Mesenchymal stem cell (in vitro differentiated cells and primary cell): ENCODE data around the gene KIF23. TPM values are rescaled to one million over a fixed set of nuclear protein-coding genes. Genes with fewer than 3 reads are reported as not detected.

Source experiments
- DNase-seq: peaks from one replicate; pipeline ENCODE4 v3.0.0-alpha.2; 2013
- H2AFZ ChIP-seq: one replicate; pipeline ENCODE4 v1.6.1; 2013; ENCODE audit warnings: low read depth, mild to moderate bottlenecking, control low read depth, inconsistent platforms, low read length, moderate library complexity
- H2AK5ac ChIP-seq: 2 replicates; pipeline ENCODE4 v1.6.1; 2013; ENCODE audit warnings: low read length, moderate library complexity, mild to moderate bottlenecking, inconsistent platforms; ENCODE audit not compliant: severe bottlenecking
- H2BK120ac ChIP-seq: one replicate; pipeline ENCODE4 v1.6.1; 2013; ENCODE audit warnings: low read depth, mild to moderate bottlenecking, inconsistent platforms, low read length, moderate library complexity
- H2BK12ac ChIP-seq, 2 experiments: one replicate each; pipeline ENCODE4 v1.6.1; 2013; ENCODE audit warnings: inconsistent platforms in 2 of 2, low read length in 2 of 2, mild to moderate bottlenecking in 2 of 2, moderate library complexity in 2 of 2, control low read depth in 1 of 2
- H2BK15ac ChIP-seq: one replicate; pipeline ENCODE4 v1.6.1; 2013; ENCODE audit warnings: mild to moderate bottlenecking, low read depth, inconsistent platforms; ENCODE audit not compliant: poor library complexity, severe bottlenecking
- H2BK5ac ChIP-seq: 2 replicates; pipeline ENCODE4 v1.6.1; 2013; ENCODE audit warnings: low read depth, mild to moderate bottlenecking, low read length, control low read depth, inconsistent platforms; ENCODE audit not compliant: poor library complexity, severe bottlenecking
- H3K14ac ChIP-seq, 2 experiments: one replicate each; pipeline ENCODE4 v1.6.1; 2013; ENCODE audit warnings: inconsistent platforms in 2 of 2, low read length in 2 of 2, control low read depth in 1 of 2, mild to moderate bottlenecking in 1 of 2, moderate library complexity in 1 of 2
- H3K18ac ChIP-seq, 2 experiments: one replicate each; pipeline ENCODE4 v1.6.1; 2013; ENCODE audit warnings: inconsistent platforms in 2 of 2, low read length in 2 of 2, control low read depth in 1 of 2, low read depth in 1 of 2, mild to moderate bottlenecking in 1 of 2
- H3K23ac ChIP-seq, 2 experiments: one replicate each; pipeline ENCODE4 v1.6.1; 2013; ENCODE audit warnings: inconsistent platforms in 2 of 2, low read length in 2 of 2, mild to moderate bottlenecking in 2 of 2, moderate library complexity in 2 of 2, control low read depth in 1 of 2
- H3K27ac ChIP-seq: 2 replicates; pipeline ENCODE4 v1.5.1; 2013; ENCODE audit warnings: mild to moderate bottlenecking, moderate library complexity, low read length, control low read depth, inconsistent platforms; ENCODE audit not compliant: poor library complexity, severe bottlenecking
- H3K27me3 ChIP-seq, 2 experiments: 2 replicates each; pipeline versions ENCODE4 v1.6.1 to v1.7.0; 2013; ENCODE audit warnings: low read length in 2 of 2, mild to moderate bottlenecking in 2 of 2, moderate library complexity in 2 of 2, control low read depth in 1 of 2, inconsistent platforms in 1 of 2; ENCODE audit not compliant: control insufficient read depth in 1 of 2, insufficient read depth in 1 of 2
- H3K36me3 ChIP-seq, 2 experiments: 2 replicates each; pipeline versions ENCODE4 v1.6.1 to v1.7.0; 2013; ENCODE audit warnings: low read length in 2 of 2, control low read depth in 1 of 2, inconsistent platforms in 1 of 2, low read depth in 1 of 2, mild to moderate bottlenecking in 1 of 2; ENCODE audit not compliant: insufficient read depth in 2 of 2, control insufficient read depth in 1 of 2
- H3K4ac ChIP-seq, 2 experiments: one replicate each; pipeline ENCODE4 v1.6.1; 2013; ENCODE audit warnings: inconsistent platforms in 2 of 2, low read length in 2 of 2, mild to moderate bottlenecking in 2 of 2, moderate library complexity in 2 of 2, control low read depth in 1 of 2, low read depth in 1 of 2
- H3K4me1 ChIP-seq: 2 replicates; pipeline ENCODE4 v1.6.1; 2013; ENCODE audit warnings: low read depth, low read length, control low read depth; ENCODE audit not compliant: control insufficient read depth, insufficient read depth
- H3K4me2 ChIP-seq: 2 replicates; pipeline ENCODE4 v1.6.1; 2013; ENCODE audit warnings: low read length, mild to moderate bottlenecking, inconsistent platforms; ENCODE audit not compliant: poor library complexity, severe bottlenecking
- H3K4me3 ChIP-seq, 2 experiments: 2 replicates each; pipeline versions ENCODE4 v1.5.1 to v1.7.0; 2013; ENCODE audit warnings: low read length in 2 of 2, mild to moderate bottlenecking in 2 of 2, control low read depth in 1 of 2, low read depth in 1 of 2; ENCODE audit not compliant: insufficient read depth in 1 of 2
- H3K79me1 ChIP-seq: replicated peaks from 2 replicates; pipeline ENCODE4 v1.6.1; 2013; ENCODE audit warnings: mild to moderate bottlenecking, control low read depth, low read length, inconsistent platforms; ENCODE audit not compliant: poor library complexity, severe bottlenecking
- H3K9ac ChIP-seq: 2 replicates; pipeline ENCODE4 v1.7.0; 2013; ENCODE audit warnings: mild to moderate bottlenecking, low read length, moderate library complexity
- H3K9me3 ChIP-seq: 2 replicates; pipeline ENCODE4 v1.7.0; 2013; ENCODE audit warnings: mild to moderate bottlenecking, low read length; ENCODE audit not compliant: control insufficient read depth
- H4K8ac ChIP-seq: one replicate; pipeline ENCODE4 v1.6.1; 2013; ENCODE audit warnings: inconsistent platforms, mild to moderate bottlenecking, low read length, moderate library complexity
- H4K91ac ChIP-seq: one replicate; pipeline ENCODE4 v1.6.1; 2013; ENCODE audit warnings: mild to moderate bottlenecking, low read length, inconsistent platforms
- WGBS: methylation state at CpG from one replicate; pipeline ENCODE4 v1.1.7; 2013; ENCODE audit warnings: mixed read lengths; 5-methylcytosine and 5-hydroxymethylcytosine counted together
- polyA plus RNA-seq, 2 experiments: library from polyadenylated mRNA; stranded (reverse); fragments of 200-250 nt; gene quantifications; one replicate each; pipeline ENCODE4 v1.2.3, GENCODE V29; 2013

The KIF23 gene
- 6.7 TPM for polyA plus RNA-seq (2013, experiment 1 of 2)
- 6.7 TPM for polyA plus RNA-seq (2013, experiment 2 of 2)

- Histone ChIP-seq H3K79me1 (peaks cover 17% of the 10 kb centered on the region), H4K8ac (peak within 1 kb of the TSS; percentile 38), H3K4me3 (peak within 1 kb of the TSS; percentile 91), H3K4ac (peak within 1 kb of the TSS in 1 of 2 experiments; percentile 57), H3K18ac (peak within 1 kb of the TSS; percentile 87 to 89), H3K14ac (peak within 1 kb of the TSS in 1 of 2 experiments; percentile 25), H3K27me3 (no peaks in the 10 kb centered on the region), H2BK120ac (peak within 1 kb of the TSS; percentile 1), H2BK12ac (no peak within 1 kb of the TSS), H3K27ac (peak within 1 kb of the TSS; percentile 93), H2AFZ (peak within 1 kb of the TSS; percentile 87), H3K4me1 (peaks cover 6% of the 10 kb centered on the region), H2AK5ac (no peak within 1 kb of the TSS), H3K9ac (peak within 1 kb of the TSS; percentile 95), H2BK15ac (peak within 1 kb of the TSS; percentile 39), H3K36me3 (peaks cover 0 to under 1% of the 10 kb centered on the region in 2 experiments), H3K9me3 (no peaks in the 10 kb centered on the region), H4K91ac (peak within 1 kb of the TSS; percentile 30), H2BK5ac (peak within 1 kb of the TSS; percentile 95), H3K23ac (peak within 1 kb of the TSS in 1 of 2 experiments; percentile 46), H3K4me2 (peak within 1 kb of the TSS; percentile 85)
- 2% methylated on average over 54 of the region's 78 CpGs for WGBS
- DNase-seq = peak; percentile 98
Measured at GRCh38 chr15:69413822-69414700, at the start of gene KIF23. Gene KIF23, plus strand, starts transcription at chr15:69414349. Its CDS starts 117 bp downstream, at chr15:69414466.

GRCh38 chr15:69367236-69367635 is 46.9 kb upstream of the KIF23 start:
- Histone ChIP-seq H3K4ac (no peak overlapping the region), H3K4me3 (no peak overlapping the region), H2BK15ac (no peak overlapping the region), H3K9me3 (no peaks in the 10 kb centered on the region), H3K18ac (no peak overlapping the region), H3K9ac (no peak overlapping the region), H3K14ac (no peak overlapping the region), H4K8ac (no peak overlapping the region), H3K4me2 (no peak overlapping the region), H3K27me3 (no peaks in the 10 kb centered on the region), H3K36me3 (no peaks in the 10 kb centered on the region), H4K91ac (no peak overlapping the region), H2AK5ac (no peak overlapping the region), H3K23ac (no peak overlapping the region), H2BK12ac (no peak overlapping the region), H3K79me1 (no peaks in the 10 kb centered on the region), H2BK120ac (no peak overlapping the region), H2AFZ (no peak overlapping the region), H3K27ac (no peak overlapping the region), H3K4me1 (peaks cover 5% of the 10 kb centered on the region), H2BK5ac (no peak overlapping the region)
- 79% methylated on average over 2 of the region's 3 CpGs for WGBS
- DNase-seq = no peak

DNA sequence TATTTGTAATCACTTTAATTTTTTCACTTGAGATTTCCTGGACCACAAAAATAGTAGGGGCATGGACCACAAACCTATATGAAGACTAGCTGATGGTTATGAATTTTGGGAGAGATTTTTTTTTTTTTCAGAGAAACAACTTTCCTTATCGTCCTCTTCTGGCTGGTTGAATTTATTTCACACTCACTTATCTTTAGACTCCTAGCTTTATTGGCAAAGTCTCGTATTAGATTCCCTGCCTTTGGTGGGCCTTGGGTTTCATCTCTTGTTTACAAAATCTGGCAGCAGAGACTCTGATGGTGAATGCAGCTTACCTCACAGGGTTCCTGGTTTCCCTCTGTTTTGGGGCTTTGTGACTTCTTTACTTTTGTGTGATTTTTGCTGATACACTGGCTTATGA is 44.5 kb upstream of the KIF23 start:
- Histone ChIP-seq H2BK5ac (no peak overlapping the region), H3K4me2 (no peak overlapping the region), H3K79me1 (no peaks in the 10 kb centered on the region), H3K9me3 (no peaks in the 10 kb centered on the region), H3K9ac (no peak overlapping the region), H2BK12ac (no peak overlapping the region), H3K4ac (no peak overlapping the region), H3K18ac (no peak overlapping the region), H2AFZ (no peak overlapping the region), H3K36me3 (no peaks in the 10 kb centered on the region), H4K91ac (no peak overlapping the region), H3K27ac (no peak overlapping the region), H3K4me1 (peaks cover 5% of the 10 kb centered on the region), H4K8ac (no peak overlapping the region), H3K27me3 (peaks cover 0 to 2% of the 10 kb centered on the region in 2 experiments), H3K14ac (no peak overlapping the region), H2AK5ac (no peak overlapping the region), H2BK15ac (no peak overlapping the region), H3K23ac (no peak overlapping the region), H3K4me3 (no peak overlapping the region), H2BK120ac (no peak overlapping the region)
- WGBS = 92% methylated on average over 2 of the region's 2 CpGs
- DNase-seq = no peak

GRCh38 chr15:69373406-69373805 is 40.7 kb upstream of the KIF23 start:
- no peak overlapping the region for H2BK5ac ChIP-seq

More at GRCh38 chr15:69373406-69373805, 40.7 kb upstream of the KIF23 start:
- Histone ChIP-seq H3K4me3 (no peak overlapping the region), H3K18ac (no peak overlapping the region), H3K79me1 (no peaks in the 10 kb centered on the region), H4K91ac (no peak overlapping the region), H2AK5ac (no peak overlapping the region), H4K8ac (no peak overlapping the region), H2BK12ac (no peak overlapping the region), H3K9me3 (no peaks in the 10 kb centered on the region), H2BK120ac (no peak overlapping the region), H3K4me2 (no peak overlapping the region), H3K27ac (no peak overlapping the region), H3K14ac (no peak overlapping the region), H3K4ac (no peak overlapping the region), H3K27me3 (peaks cover 0 to 15% of the 10 kb centered on the region in 2 experiments), H3K36me3 (no peaks in the 10 kb centered on the region), H3K23ac (no peak overlapping the region), H2BK15ac (no peak overlapping the region), H3K4me1 (no peaks in the 10 kb centered on the region), H3K9ac (no peak overlapping the region), H2AFZ (no peak overlapping the region)
- 98% methylated on average over 5 of the region's 6 CpGs for WGBS
- no peak for DNase-seq
